HG02970 (cell line): ENCODE results near the gene NTRK3.

ENCODE experiments used
- ATAC-seq: cut with Tn5 transposase; IDR thresholded peaks from one replicate; pipeline ENCODE4 v1.9.1; 2021; ENCODE audit warnings: mild to moderate bottlenecking, moderate library complexity, moderate number of reproducible peaks; ENCODE audit not compliant: unreplicated experiment, low FRiP score

Gene NTRK3

DNA sequence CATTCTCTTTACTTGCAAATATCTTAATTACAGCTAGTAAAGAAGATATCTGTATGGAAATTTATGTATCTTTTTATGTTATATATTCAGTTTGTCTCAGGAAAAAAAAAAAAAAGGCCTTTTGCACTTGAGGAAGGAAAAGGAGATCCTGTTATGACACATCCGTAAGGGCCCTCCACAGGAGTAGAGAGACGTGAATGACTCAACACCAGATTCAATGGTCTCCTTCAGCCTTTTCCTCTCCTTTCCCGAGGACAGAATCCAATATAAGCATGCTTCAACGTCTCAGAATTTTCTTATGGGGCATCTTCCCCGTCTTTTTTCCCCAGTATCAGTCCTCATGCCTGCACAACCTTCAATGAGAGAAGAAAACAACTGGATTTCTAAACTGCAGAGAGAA is 340.3 kb downstream of the NTRK3 start:
- no peak for ATAC-seq

DNA sequence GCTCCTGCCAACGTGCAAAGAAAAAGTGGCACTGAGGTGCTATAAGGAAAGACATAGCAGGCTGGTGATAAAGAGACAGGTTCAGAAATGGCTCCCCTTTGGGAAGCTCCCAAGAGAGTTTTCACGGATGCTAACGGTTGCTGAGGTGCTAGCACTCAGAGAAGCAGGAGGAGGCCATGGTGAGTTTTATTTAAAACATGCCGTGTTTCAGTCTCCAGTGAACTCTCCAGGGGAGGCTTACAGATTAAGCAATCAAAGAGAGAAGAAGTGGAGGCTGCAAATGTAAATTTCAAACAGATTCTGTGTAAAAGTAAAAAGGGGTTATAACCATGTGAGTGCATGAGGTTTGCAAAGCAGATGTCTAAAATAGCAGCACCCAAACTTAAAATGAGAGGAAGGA is 346.2 kb downstream of the NTRK3 start:
- no peak for ATAC-seq

DNA sequence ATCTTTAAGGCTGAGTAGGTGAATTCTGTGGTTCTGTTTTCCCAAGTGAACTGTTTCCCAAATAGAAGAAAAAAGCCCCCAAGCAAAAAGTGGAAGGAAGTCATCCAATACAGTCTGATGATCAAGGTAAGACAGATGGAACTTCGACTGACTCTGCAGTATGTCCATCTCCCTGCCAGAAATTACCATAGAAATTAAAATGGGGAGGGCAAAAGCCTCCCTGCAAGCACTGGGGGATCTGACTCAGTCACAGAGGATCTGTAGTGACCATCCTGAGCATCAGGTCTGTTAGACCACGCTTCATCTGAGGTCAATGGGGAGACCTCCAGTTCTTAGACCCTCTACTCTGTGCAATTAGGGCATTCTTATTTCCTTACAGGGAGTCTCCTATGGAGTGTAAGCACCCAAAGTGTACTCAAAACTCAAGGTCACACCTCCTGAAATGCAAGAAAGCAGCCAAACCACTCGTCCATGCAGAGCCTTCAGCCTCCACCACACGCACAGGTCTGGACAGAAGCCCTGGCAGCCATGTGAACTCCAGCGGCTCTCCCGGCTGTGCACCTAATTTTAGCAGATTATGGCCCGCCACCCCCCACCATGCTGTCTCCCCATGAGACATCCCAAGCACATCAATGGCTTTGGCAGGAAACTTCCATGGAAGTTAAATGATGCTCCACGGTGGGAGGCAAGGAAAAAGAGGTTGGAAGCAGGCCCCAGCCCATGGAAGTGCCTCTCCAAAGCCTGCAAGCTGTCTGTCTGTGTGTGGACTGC is 348.7 kb downstream of the NTRK3 start:
- ATAC-seq: no peak

DNA sequence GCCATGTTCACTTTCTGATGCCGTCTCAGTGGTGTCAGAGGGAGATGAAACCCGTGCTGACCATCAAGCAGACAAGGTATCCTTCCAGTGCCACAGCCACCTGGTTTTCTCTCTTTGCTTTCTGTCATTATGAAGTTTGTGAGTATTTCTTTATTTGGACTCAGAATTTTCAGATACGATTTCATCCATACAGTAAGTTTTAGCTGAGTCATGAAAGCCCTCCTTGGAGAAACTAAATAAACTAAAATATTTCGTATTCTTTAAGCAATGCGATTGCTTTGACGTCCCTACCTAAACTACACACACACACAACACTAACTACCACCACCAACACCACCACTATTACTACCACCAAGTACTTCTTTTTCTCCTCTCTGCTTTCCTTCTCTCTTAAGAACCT is 350.1 kb downstream of the NTRK3 start:
- no peak for ATAC-seq

DNA sequence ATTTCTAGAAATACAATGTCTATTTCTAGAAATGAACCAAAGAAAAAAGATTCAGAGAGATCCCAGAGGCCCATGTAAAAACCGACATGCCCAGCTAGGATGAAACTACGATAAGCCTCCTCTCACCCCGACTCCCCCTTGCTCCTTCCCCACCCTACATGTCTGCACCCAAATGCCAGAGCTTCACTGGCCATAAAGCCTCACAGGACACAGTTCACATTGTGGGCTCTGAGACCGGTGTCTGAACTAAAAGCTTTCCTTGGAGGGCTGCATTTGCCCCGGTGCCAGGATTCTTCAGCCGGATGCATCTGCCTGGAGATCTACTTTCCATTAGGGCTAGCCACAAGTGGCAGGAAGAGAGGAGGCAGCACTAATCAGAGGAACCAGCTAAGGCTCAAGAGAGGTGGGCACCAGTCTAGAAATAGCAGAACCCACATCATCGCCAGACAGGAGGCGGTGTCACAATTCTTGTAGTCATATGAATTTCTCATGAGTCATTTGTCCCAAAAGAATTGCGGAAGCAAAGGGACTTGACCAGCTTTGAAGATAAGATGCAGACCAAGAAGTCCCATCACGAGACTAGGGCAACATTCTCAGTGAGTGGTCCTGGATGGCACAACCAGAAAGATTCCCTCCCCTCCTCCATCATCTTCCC is 353.6 kb downstream of the NTRK3 start:
- no peak for ATAC-seq

DNA sequence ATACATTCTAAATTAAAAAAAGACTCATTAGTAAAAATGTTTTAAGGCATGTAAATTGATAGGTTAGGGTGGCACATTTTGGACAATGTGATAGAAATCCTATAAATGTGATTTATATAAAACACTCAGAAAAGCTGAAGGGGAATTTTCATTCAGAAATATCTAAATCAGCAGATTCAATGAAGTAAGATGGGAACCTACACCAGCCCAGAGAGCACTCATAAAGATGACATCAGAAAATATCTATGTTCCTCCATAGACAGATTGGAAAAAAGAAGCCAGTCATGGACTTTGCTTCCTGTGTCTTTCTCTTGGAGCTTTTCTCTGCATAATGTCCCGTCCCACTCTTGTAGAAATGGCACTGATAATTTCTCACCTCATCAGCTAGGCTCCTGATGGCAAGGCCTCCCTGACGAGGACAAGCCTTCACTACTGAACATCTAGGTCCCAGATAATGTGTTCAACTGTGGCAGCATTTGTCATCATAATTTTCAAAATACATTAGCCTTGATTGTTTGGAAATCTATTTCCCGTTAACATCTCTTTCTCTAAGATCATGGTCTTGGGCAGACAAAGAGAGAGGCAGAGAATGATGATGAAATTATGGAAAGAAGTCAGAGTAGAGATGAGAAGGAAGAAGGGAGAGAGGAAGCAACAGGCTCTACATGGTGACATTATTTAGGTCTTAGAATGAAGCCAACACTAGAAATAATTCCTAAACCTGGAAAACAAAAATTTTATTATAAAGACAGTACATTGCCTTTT is 354.4 kb downstream of the NTRK3 start:
- no peak for ATAC-seq

DNA sequence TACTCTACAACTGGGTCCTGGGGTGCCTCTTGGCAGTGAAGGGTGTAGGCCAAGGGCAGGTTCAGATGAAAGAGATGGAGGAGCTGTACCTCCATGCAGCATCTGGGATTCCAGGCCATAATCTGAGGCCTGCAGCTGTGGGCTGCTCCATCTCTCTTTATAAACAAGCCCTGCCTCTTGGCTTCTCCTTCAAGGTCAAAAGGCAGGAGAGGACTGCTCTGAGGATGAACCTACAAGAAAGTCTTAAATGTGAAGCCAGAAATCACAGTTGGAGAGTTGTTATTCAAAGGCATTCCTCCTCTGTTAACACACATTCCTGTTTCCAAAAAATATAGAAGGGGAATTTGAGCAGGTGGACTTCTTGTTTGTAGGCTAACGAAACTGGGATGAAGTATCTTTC is 355.5 kb downstream of the NTRK3 start:
- ATAC-seq: no peak

DNA sequence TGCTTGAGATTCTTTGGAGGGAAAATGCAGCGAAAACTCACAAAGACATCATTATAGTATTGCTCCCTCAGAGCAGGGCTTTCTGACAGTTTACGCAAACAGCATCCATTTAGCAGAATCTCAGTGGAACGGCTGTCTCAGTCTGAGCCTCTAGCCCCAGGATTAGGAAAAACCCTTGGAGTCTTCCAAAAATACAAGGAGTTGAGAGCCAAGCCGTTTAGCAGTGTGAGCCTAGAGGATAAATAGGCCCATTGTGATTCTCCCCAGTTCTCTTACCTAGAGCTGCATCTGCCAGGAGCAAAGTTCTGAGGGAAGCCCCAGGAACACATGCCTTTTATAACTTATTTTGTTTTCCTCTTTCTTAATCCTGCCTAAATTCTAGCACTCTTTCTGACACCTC is 359.6 kb downstream of the NTRK3 start:
- ATAC-seq: no peak

DNA sequence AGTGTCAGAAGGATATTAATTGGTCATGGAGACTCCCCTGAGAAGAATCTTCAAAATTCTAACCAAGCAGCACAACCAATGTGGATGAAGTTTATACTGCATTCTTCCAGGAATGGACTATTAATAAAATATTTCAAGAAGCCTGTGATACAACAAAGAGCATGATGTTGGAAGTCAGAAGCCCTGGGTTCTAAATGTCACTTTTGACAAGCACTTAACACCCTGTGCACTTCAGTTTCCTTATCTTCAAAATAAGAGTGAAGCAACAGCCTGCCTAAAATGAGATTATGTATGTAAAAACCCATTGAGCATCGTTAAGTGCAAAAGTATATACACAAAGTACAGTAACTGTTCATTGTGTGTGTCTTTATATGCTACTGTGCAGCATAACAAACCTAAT is 369.4 kb downstream of the NTRK3 start:
- no peak for ATAC-seq

DNA sequence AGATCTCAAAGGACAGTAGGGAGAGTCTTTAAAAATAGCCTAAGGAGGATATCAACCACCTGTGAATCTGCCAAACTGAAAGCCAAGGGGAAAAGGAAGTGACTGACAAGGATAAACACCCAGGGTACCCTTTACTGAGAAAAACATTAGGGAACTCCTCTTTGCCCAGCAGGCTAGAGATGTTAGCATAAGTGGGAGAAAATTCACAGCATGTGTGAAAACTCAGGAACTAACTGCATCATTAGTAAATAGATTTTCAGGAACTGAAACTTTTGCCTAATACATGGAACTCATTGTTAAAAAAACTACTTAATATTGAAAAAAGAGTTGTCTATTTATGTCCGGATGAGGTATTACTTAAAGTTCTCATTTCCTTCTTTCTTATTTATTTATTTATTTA is 375.5 kb downstream of the NTRK3 start:
- ATAC-seq: no peak

DNA sequence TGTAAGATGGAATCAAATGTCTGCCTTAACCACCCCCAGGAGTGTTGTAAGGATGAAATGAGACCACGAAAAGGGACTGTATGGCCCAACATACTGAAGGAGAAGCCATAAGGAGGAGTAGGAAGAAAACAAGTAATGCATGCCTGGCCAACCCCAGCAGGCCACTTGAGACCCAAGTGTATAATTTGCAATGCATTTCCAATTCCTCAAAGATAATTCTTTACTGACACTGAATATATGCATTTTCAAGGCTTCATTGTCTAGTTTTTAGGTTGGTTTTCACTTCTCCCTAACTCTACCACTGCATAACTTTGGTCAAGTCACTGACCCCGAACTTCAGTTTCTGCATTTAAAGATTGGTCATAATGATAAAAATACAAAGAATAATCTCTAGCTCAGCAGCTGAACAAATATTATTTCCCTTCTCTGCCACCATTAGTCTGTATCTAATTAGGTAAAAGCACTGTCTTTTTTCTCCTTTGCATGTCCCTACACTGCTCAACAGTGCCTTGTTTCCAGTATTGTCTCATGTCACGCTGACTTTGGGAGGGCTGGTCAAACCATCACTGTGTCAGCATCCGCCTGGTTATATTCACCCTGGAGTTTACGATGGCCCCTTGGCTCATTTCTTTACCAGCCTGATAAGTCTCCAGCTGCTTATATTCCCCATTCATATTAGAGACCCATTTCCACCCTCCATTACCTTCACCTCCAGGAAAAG is 378.6 kb downstream of the NTRK3 start:
- ATAC-seq: no peak

DNA sequence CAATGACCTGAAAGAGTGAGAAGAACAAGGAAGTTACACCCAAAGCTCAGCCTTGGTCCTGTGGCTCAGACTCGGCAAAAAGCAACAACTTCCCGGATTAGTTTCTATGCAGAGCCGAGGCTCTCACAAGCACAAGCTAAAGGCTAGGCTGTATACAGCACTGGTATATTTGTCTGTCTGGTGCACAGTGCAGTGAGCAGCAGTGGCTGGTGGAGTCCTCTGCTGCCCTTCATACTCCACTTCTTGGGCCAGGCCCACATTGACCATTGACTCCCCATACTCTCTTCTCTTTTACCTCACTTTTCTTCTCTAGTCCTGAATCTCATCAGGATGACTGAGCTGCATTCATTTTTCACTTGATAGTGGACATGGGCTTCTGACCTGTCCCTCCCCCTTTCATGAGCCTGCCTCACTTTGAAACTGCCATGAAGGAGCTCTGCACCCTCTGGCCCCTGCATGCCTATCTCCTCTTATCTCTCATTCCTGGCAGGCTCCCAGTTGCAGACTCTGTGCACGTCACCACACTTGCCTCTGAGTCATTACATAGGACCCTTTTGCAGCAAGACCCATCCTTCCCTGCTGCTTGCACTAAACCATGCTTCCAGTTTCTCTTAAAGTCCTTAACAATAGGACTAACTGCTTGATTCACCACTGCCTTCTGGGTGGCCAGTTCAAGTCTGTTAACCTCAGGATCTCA is 379.3 kb downstream of the NTRK3 start:
- no peak for ATAC-seq

DNA sequence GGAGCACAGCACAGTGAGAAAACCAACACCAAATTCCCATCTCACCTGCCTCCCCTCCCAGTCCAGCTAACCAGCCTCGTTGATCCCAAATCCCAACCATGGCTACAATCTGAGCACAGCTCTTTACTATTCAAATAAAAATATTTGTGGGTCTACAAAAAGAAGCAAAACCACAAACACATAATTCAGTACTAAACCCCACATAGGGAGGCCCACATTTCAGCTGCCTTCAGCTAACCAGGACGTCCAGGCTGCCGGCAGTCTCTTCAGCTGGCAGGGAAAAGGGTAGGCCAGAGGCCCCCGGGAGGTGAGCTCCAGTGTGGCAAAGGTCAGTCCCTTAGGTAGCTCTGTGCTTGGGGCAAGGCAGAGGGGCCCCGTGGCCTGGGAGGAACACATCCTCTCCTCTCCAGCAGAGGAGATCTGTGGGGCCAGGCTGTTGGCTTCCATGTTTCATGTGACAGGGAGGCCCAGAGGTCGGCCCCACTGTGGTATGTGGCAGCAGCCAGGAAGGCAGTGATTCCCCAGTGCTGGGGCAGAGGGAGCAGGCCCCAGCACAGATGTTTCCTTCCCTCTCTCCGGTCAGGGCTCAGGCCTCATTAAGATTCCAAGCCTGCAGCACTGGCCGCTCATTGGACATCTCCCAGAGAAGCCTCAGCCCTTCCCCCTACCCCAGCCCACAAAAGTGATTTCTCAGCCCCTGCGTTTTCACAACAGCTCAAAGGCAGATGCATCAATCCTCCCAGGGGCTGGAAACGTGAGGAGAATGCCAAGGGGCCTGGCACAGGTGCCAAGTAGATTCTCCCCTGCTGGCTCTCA is 381.4 kb downstream of the NTRK3 start:
- no peak for ATAC-seq

DNA sequence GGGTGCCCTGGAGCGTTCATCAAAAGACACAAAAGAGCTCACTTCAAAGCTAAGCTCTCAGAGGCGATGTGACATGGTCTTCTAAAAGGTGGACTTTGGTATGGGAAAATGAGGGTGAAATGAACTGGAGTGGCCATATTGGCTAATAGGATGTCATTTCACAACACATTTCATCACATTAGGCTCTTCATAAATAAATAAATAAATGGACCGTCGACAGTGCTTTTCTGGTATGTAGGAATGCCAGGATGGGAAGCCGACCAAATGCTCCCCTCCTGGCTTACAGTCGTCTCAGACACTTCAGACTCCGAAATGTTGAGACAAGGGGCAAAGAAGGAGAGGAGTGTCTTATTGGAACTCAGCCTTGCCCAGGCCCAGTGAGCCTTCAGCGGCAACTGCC is 383.0 kb downstream of the NTRK3 start:
- ATAC-seq: no peak

DNA sequence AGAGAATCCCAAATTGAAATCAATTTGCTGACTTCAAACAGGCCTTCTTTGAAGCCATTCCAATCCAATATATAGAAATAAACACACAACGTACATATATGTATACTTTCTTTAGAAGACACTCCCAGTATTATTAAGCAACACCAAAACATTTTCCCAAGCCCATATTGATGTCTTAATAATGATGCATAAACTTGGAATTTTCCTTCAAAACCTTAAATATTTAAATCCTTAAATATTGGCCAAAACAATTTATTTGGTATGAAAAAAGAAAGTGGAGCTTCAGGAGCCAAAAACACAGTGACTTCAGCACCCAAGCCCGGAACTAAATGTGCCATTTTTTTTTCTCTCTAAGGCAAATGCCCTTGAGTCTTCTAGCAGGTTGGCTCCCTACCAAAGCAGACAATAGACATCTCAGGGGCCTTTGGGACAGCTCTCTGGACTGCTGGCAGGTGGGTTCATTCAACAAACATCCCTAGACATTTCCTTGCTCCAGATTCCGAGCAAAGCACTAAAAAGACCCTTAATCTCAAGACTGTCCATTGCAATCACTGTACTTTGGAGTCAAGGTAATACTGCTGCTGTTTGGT is 384.7 kb downstream of the NTRK3 start:
- no peak for ATAC-seq

DNA sequence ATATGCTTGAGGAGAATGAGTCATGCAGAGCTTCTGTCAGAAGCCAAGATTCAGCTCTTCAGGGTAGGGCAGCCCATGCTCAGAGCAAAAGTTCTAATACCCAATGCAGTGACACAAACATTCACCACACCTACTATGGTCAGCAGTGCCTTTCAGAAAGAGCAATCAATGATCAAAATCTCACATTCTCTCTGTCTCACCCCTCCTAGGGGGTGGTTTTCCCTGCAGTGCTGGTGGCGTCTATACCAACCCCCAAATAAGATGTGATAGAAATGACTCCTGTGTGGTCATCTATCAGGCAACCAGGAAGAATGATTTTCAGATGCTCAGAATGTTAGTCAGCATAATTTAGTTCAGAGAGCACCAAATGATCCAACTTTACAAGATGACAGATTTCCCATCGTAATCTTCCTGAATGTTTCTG is 385.3 kb downstream of the NTRK3 start:
- no peak for ATAC-seq

DNA sequence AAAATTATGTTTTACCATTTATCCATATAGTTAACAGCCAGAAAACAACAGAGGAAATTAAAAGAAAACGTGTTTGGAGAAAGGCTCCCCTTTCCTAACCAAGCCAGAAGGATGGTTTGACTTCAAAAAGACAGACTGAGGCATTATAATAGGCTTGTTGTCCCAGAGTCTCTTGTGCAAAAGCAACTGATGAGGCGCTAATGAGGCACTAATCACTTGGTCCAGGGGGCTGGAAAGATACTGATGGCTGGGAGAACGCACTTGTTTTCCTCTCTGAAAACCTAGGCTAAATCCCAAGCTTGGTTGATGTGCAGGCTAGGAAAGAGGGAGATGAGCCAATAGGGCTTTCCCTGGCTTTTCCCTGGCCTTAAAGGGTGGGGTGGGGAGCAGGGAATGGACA is 389.6 kb downstream of the NTRK3 start:
- ATAC-seq: no peak

DNA sequence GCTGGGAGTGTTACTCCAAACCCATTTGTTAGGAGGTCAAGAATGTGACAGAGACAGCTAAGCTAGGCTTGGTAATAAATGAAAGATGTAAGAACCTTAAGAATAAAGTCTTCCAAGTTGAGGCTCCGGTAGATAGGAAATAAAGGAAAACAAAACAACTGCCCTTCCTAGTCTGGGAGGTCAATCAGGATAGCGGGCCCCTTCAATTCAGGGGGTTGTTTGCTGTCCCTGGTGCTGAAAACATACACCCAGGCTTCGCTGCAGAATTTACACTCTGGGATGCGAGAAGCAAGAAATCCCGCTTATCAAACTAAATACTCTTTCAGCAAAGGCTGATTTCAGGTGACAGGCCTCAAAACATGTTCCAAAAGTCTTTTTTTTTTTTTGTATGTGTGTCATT is 393.4 kb downstream of the NTRK3 start:
- ATAC-seq: no peak

DNA sequence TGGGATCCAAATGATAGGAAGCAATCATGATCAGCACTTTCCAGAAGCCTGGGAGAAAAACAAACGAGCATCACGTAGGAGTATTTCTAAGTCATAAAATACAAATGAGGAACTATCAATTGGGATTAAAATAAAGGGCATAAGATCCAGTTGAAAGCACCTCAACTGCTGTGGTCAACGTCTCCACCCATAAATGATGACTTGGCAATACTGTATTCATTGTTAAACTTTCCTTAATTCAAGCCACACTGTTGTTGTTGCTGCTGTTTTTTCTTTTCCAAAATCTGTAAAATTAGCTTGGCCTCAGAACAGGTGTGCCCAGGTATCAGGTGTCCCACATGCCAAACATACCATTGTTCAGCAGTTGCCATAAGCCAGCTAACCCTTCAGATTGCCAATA is 395.8 kb downstream of the NTRK3 start:
- ATAC-seq: no peak
